B cell (primary cell): ENCODE measurements around the gene NMT2. TPM values are rescaled to one million over a fixed set of nuclear protein-coding genes. Genes with fewer than 3 reads are reported as not detected.

ENCODE experiments used
- ATAC-seq: fragments of 200-7000 bp; cut with Tn5 transposase; one replicate; pipeline ENCODE4 v1.10.0; 2021; ENCODE audit warnings: low read depth, mild to moderate bottlenecking, moderate number of reproducible peaks, moderate library complexity
- CTCF ChIA-PET: fragments of 350-600 bp; sonication (Branson Sonifier 250); formaldehyde crosslinking; loops from one replicate; lab custom pipeline; 2021; ENCODE audit warnings: antibody characterized with exemption, inconsistent platforms; lab: Charles Lee
- POLR2A ChIA-PET: fragments of 350-600 bp; sonication (Branson Sonifier 250); formaldehyde crosslinking; loops from one replicate; lab custom pipeline; 2021; ENCODE audit warnings: antibody characterized with exemption; lab: Charles Lee
- DNase-seq: peaks from one replicate; pipeline ENCODE4 v3.0.0; 2013
- H2AFZ ChIP-seq: 2 replicates; pipeline ENCODE4 v1.6.1; 2012; ENCODE audit warnings: mild to moderate bottlenecking, low read depth, low read length; ENCODE audit not compliant: insufficient read depth, poor library complexity, severe bottlenecking
- H3K27ac ChIP-seq, 2 donors: 1 replicate in 1 of 2; 2 replicates in 1 of 2; pipeline ENCODE4 v1.5.1; 2012 to 2013; ENCODE audit warnings: low read length in 2 of 2, mild to moderate bottlenecking in 2 of 2, moderate library complexity in 1 of 2
- H3K27me3 ChIP-seq, 4 experiments: fragments of 200-600 bp in 1 of 4; sonication (generic) in 1 of 4; replicated peaks in 1 of 4; 1 replicate in 2 of 4; 2 replicates in 2 of 4; pipeline versions ENCODE4 v1.6.1 to v1.7.0; 2013 to 2016; ENCODE audit warnings: low read length in 3 of 4, mild to moderate bottlenecking in 2 of 4, mixed read lengths in 1 of 4, moderate library complexity in 1 of 4; ENCODE audit not compliant: insufficient read depth in 4 of 4, control insufficient read depth in 3 of 4; ENCODE audit errors: control extremely low read depth in 1 of 4
- H3K36me3 ChIP-seq, 2 experiments: replicated peaks in 1 of 2; 1 replicate in 1 of 2; 2 replicates in 1 of 2; pipeline versions ENCODE4 v1.6.1 to v1.7.1; 2013; ENCODE audit warnings: low read length in 1 of 2; ENCODE audit not compliant: insufficient read depth in 2 of 2, control insufficient read depth in 1 of 2; ENCODE audit errors: control extremely low read depth in 1 of 2, extremely low read depth in 1 of 2
- H3K4me1 ChIP-seq, 2 donors: fragments of 200-600 bp in 1 of 2; sonication (generic) in 1 of 2; 1 replicate in 1 of 2; 2 replicates in 1 of 2; pipeline versions ENCODE4 v1.5.1 to v1.6.1; 2013 to 2017; ENCODE audit warnings: low read length in 2 of 2; ENCODE audit not compliant: control insufficient read depth in 2 of 2, insufficient read depth in 2 of 2
- H3K4me2 ChIP-seq: replicated peaks from 2 replicates; pipeline ENCODE3; 2012; ENCODE audit warnings: mild to moderate bottlenecking, low read depth, low read length; ENCODE audit not compliant: poor library complexity, severe bottlenecking
- H3K4me3 ChIP-seq, 5 experiments: fragments of 200-600 bp in 1 of 5; sonication (generic) in 1 of 5; 1 replicate in 3 of 5; 2 replicates in 2 of 5; pipeline versions ENCODE4 v1.5.1 to v1.7.0; 2011 to 2016; ENCODE audit warnings: low read length in 4 of 5, mild to moderate bottlenecking in 4 of 5, low read depth in 2 of 5, control low read depth in 1 of 5, moderate library complexity in 1 of 5; ENCODE audit not compliant: insufficient read depth in 1 of 5; ENCODE audit errors: control extremely low read depth in 1 of 5, extremely low read depth in 1 of 5
- H3K79me2 ChIP-seq: fragments of 200-600 bp; sonication (generic); one replicate; pipeline ENCODE4 v1.6.0; 2016; ENCODE audit warnings: low read length; ENCODE audit not compliant: control insufficient read depth, insufficient read depth
- H3K9ac ChIP-seq: fragments of 200-600 bp; sonication (generic); 2 replicates; pipeline ENCODE4 v1.6.1; 2017; ENCODE audit warnings: mild to moderate bottlenecking, low read length, moderate library complexity
- H3K9me3 ChIP-seq, 3 donors: one replicate each; pipeline versions ENCODE4 v1.6.1 to v1.7.1; 2013; ENCODE audit warnings: low read length in 2 of 3; ENCODE audit not compliant: control insufficient read depth in 2 of 3, insufficient read depth in 1 of 3; ENCODE audit errors: control extremely low read depth in 1 of 3
- H4K20me1 ChIP-seq: 2 replicates; pipeline ENCODE4 v1.6.0; 2012; ENCODE audit warnings: mild to moderate bottlenecking, low read length; ENCODE audit not compliant: insufficient read depth, control insufficient read depth, poor library complexity, severe bottlenecking
- H3K27ac Mint-ChIP-seq: one replicate; pipeline ENCODE4 v1.8.0; 2021; ENCODE audit warnings: mixed read lengths
- H3K27me3 Mint-ChIP-seq: one replicate; pipeline ENCODE4 v1.8.0; 2021; ENCODE audit warnings: mixed read lengths
- H3K4me1 Mint-ChIP-seq: one replicate; pipeline ENCODE4 v1.8.0; 2021; ENCODE audit warnings: mixed read lengths
- H3K4me3 Mint-ChIP-seq: one replicate; pipeline ENCODE4 v1.8.0; 2021; ENCODE audit warnings: mixed read lengths
- H3K9me3 Mint-ChIP-seq: one replicate; pipeline ENCODE4 v1.8.0; 2022; ENCODE audit warnings: mixed read lengths; ENCODE audit not compliant: insufficient read depth
- CTCF ChIP-seq: fragments of 200-600 bp; IDR thresholded peaks from one replicate; pipeline ENCODE4 v1.8.0; 2022; ENCODE audit warnings: antibody characterized with exemption, mild to moderate bottlenecking
- EZH2 ChIP-seq: IDR thresholded peaks from 2 replicates; pipeline ENCODE4 v1.6.1; 2012; ENCODE audit warnings: borderline replicate concordance, low read depth, mild to moderate bottlenecking, moderate library complexity, low read length; ENCODE audit not compliant: insufficient read depth, poor library complexity, severe bottlenecking
- WGBS: methylation state at CpG from one replicate; pipeline ENCODE4 v1.1.5; 2013; ENCODE audit warnings: missing lambda C conversion rate; ENCODE audit not compliant: insufficient coverage; 5-methylcytosine and 5-hydroxymethylcytosine counted together
- intact Hi-C: fragments of 100-400 bp; cut with micrococcal nuclease; formaldehyde crosslinking; loops from one replicate; pipeline ENCODE4 v1.10.0; 2022
- polyA plus RNA-seq: library from polyadenylated mRNA; depleted of rRNA; stranded (reverse); fragments of >200 nt; gene quantifications from 2 replicates; pipeline ENCODE4 v1.2.3, GENCODE V29; 2012
- total RNA-seq, 2 donors: library from RNA; stranded (reverse); fragments of 120-200 nt in 1 of 2; gene quantifications; 1 replicate in 1 of 2; 2 replicates in 1 of 2; pipeline versions ENCODE4 v1.2.3 to v1.2.4, GENCODE V29; 2013 to 2022

Gene NMT2
- total and polyA plus RNA-seq, 2 donors (not counting 1 experiment from before 2014, with no cell fraction given), result 2.8 to 73.3 TPM

- Histone ChIP-seq H3K79me2 (peaks cover 36% of the 10 kb centered on the region), H3K27me3 (peaks cover 0 to 2% (median 0%) of the 10 kb centered on the region in 4 experiments), H3K9me3 (no peaks in the 10 kb centered on the region), H3K4me2 (no peak overlapping the region), H2AFZ (no peak overlapping the region), H3K4me3 (no peak overlapping the region), H3K27ac (no peak overlapping the region), H3K9ac (no peak overlapping the region), H3K4me1 (no peaks in the 10 kb centered on the region), H3K36me3 (no peaks in the 10 kb centered on the region), H4K20me1 (no peaks in the 10 kb centered on the region)
- ChIA-PET POLR2A (no interaction called here), CTCF (no interaction called here)
- Mint-ChIP-seq H3K27me3 (peaks cover 6% of the 10 kb centered on the region), H3K4me3 (no peak overlapping the region), H3K4me1 (no peaks in the 10 kb centered on the region), H3K9me3 (no peaks in the 10 kb centered on the region), H3K27ac (no peak overlapping the region)
- ATAC-seq (no peak), DNase-seq (no peak)
- WGBS, result 94% methylated on average over 6 of the region's 14 CpGs
- intact Hi-C loops, result no loop called here
- TF ChIP-seq CTCF (no peak), EZH2 (no peak)
These were observed 12.4 kb downstream of the NMT2 start for GRCh38 chr10:15155978-15156656.

- Histone ChIP-seq H3K9me3 (peaks cover 0 to 5% (median 0%) of the 10 kb centered on the region in 3 donors), H3K36me3 (no peaks in the 10 kb centered on the region), H3K27ac (no peak overlapping the region), H2AFZ (no peak overlapping the region), H3K9ac (no peak overlapping the region), H4K20me1 (no peaks in the 10 kb centered on the region), H3K4me3 (no peak overlapping the region), H3K79me2 (peaks cover 19% of the 10 kb centered on the region), H3K4me2 (no peak overlapping the region), H3K4me1 (no peaks in the 10 kb centered on the region), H3K27me3 (no peaks in the 10 kb centered on the region)
- CTCF ChIA-PET, result interaction anchor here (1.2 to 4.1 kb wide), 2 partner anchors 13 to 14 kb away, joined by 3 to 13 read pairs; no protein-coding TSS in a partner anchor
- TF ChIP-seq CTCF, result no peak
- TF ChIP-seq EZH2, result no peak
- H3K27me3 Mint-ChIP-seq, result no peaks in the 10 kb centered on the region
- DNase-seq, result no peak
- no peaks in the 10 kb centered on the region for H3K9me3 Mint-ChIP-seq
- intact Hi-C loops, result no loop called here
- no peak overlapping the region for H3K4me3 Mint-ChIP-seq
- no peaks in the 10 kb centered on the region for H3K4me1 Mint-ChIP-seq
- POLR2A ChIA-PET, result interaction anchor here (0.6 kb wide), 1 partner anchor 22 kb away, joined by 3 read pairs; no protein-coding TSS in a partner anchor
- no peak overlapping the region for H3K27ac Mint-ChIP-seq
- ATAC-seq, result no peak
These were observed 15.9 kb downstream of the NMT2 start for GRCh38 chr10:15152556-15152955.
